Ishikawa (cell line): ENCODE results near the gene BABAM1.

Source experiments
- CEBPB ChIP-seq: IDR thresholded peaks from 2 replicates; pipeline ENCODE4 v1.6.1; 2012
- CREB1 ChIP-seq: IDR thresholded peaks from 2 replicates; pipeline ENCODE4 v1.6.1; 2012; ENCODE audit warnings: low read depth
- EGR1 ChIP-seq: IDR thresholded peaks from 2 replicates; pipeline ENCODE4 v1.6.1; 2012
- EP300 ChIP-seq: IDR thresholded peaks from 2 replicates; pipeline ENCODE4 v1.6.1; 2012; ENCODE audit warnings: borderline replicate concordance
- FOXM1 ChIP-seq: IDR thresholded peaks from 2 replicates; pipeline ENCODE4 v1.6.1; 2012; ENCODE audit warnings: low read depth, borderline replicate concordance
- MAX ChIP-seq: IDR thresholded peaks from 2 replicates; pipeline ENCODE4 v1.6.1; 2012
- NFIC ChIP-seq: IDR thresholded peaks from 2 replicates; pipeline ENCODE4 v1.6.1; 2012
- RAD21 ChIP-seq: IDR thresholded peaks from 2 replicates; pipeline ENCODE4 v1.6.1; 2012; ENCODE audit warnings: low read depth
- REST ChIP-seq: IDR thresholded peaks from 2 replicates; pipeline ENCODE4 v1.6.1; 2012; ENCODE audit warnings: low read depth, mild to moderate bottlenecking
- TAF1 ChIP-seq: IDR thresholded peaks from 2 replicates; pipeline ENCODE4 v1.6.1; 2012; ENCODE audit warnings: low read depth, mild to moderate bottlenecking
- TCF12 ChIP-seq: IDR thresholded peaks from 2 replicates; pipeline ENCODE4 v1.6.1; 2012; ENCODE audit warnings: low read depth
- TEAD4 ChIP-seq: IDR thresholded peaks from 2 replicates; pipeline ENCODE4 v1.6.1; 2012
- USF1 ChIP-seq: IDR thresholded peaks from 2 replicates; pipeline ENCODE4 v1.6.1; 2012
- YY1 ChIP-seq: IDR thresholded peaks from 2 replicates; pipeline ENCODE4 v1.6.1; 2012; ENCODE audit warnings: low read depth
- ZBTB7A ChIP-seq: IDR thresholded peaks from 2 replicates; pipeline ENCODE4 v1.6.1; 2012; ENCODE audit warnings: low read depth

Gene BABAM1

GRCh38 chr19:17283504-17283996 lies 16.3 kb downstream of the BABAM1 start:
- TF ChIP-seq TAF1 = no peak
- TF ChIP-seq FOXM1 = no peak
- TF ChIP-seq TCF12 = no peak
- no peak for TF ChIP-seq RAD21
- TF ChIP-seq USF1 = no peak
- TF ChIP-seq CEBPB = no peak
- TF ChIP-seq ZBTB7A = no peak
- TF ChIP-seq CREB1 = no peak
- TF ChIP-seq EGR1 = no peak
- no peak for TF ChIP-seq EP300
- TF ChIP-seq YY1 = no peak
- no peak for TF ChIP-seq NFIC
- TF ChIP-seq MAX = no peak
- no peak for TF ChIP-seq TEAD4
- no peak for TF ChIP-seq REST

GRCh38 chr19:17285415-17286135 lies 18.3 kb downstream of the BABAM1 start:
- TF ChIP-seq EP300 = no peak
- no peak for TF ChIP-seq REST
- no peak for TF ChIP-seq TAF1
- TF ChIP-seq TEAD4 = no peak
- TF ChIP-seq ZBTB7A = no peak
- no peak for TF ChIP-seq EGR1
- no peak for TF ChIP-seq YY1
- no peak for TF ChIP-seq TCF12
- no peak for TF ChIP-seq USF1
- no peak for TF ChIP-seq MAX
- TF ChIP-seq FOXM1 = no peak
- TF ChIP-seq RAD21 = no peak
- no peak for TF ChIP-seq NFIC
- no peak for TF ChIP-seq CEBPB
- TF ChIP-seq CREB1 = no peak

GRCh38 chr19:17286263-17286662 lies 19.0 kb downstream of the BABAM1 start:
- TF ChIP-seq TCF12 (no peak), EGR1 (no peak), REST (no peak), ZBTB7A (no peak)

- TF ChIP-seq YY1 (no peak), ZBTB7A (no peak), NFIC (no peak), TCF12 (no peak), RAD21 (no peak), TEAD4 (no peak), EP300 (no peak), EGR1 (no peak), TAF1 (no peak), FOXM1 (no peak), CREB1 (no peak), REST (no peak)
Observed at GRCh38 chr19:17286752-17287151, 19.5 kb downstream of the BABAM1 start.
